Gastrocnemius medialis (tissue), 4 donors: ENCODE measurements around the gene PRSS56. TPM values are rescaled to one million over a fixed set of nuclear protein-coding genes. Genes with fewer than 3 reads are reported as not detected.

Experiments
- ATAC-seq, 2 donors: fragments of 150-250 bp; one replicate each; pipeline ENCODE4 v1.9.1; 2016
- DNase-seq, 2 donors: peaks; one replicate each; pipeline ENCODE4 v3.0.0-alpha.2; 2019
- H3K27ac ChIP-seq, 4 donors: fragments of 200-600 bp; sonication (generic); 1 replicate in 1 of 4; 2 replicates in 3 of 4; pipeline ENCODE4 v1.5.1; 2016 to 2018; ENCODE audit warnings: mild to moderate bottlenecking in 2 of 4, moderate library complexity in 1 of 4
- H3K27me3 ChIP-seq, 3 donors: fragments of 200-600 bp; sonication (generic) in 2 of 3; 1 replicate in 1 of 3; 2 replicates in 2 of 3; pipeline versions ENCODE4 v1.5.1 to v1.6.0; 2016 to 2019; ENCODE audit warnings: mild to moderate bottlenecking in 1 of 3, moderate library complexity in 1 of 3
- H3K36me3 ChIP-seq, 2 donors: fragments of 200-600 bp; sonication (generic) in 1 of 2; one replicate each; pipeline ENCODE4 v1.5.1; 2017 to 2018
- H3K4me1 ChIP-seq, 2 donors: fragments of 200-600 bp; sonication (generic) in 1 of 2; one replicate each; pipeline ENCODE4 v1.5.1; 2016 to 2017; ENCODE audit warnings: mild to moderate bottlenecking in 2 of 2
- H3K4me3 ChIP-seq, 4 donors: fragments of 200-600 bp; sonication (generic) in 3 of 4; 1 replicate in 1 of 4; 2 replicates in 3 of 4; pipeline ENCODE4 v1.5.1; 2016 to 2019; ENCODE audit warnings: mild to moderate bottlenecking in 2 of 4
- H3K9me3 ChIP-seq, 3 donors: fragments of 200-600 bp; sonication (generic) in 2 of 3; 1 replicate in 1 of 3; 2 replicates in 2 of 3; pipeline ENCODE4 v1.5.1; 2016 to 2019
- POLR2A ChIP-seq, 2 donors: fragments of 450-650 bp; IDR thresholded peaks; one replicate each; pipeline ENCODE4 v1.6.1; 2017; ENCODE audit warnings: antibody characterized with exemption in 2 of 2, mild to moderate bottlenecking in 2 of 2, moderate library complexity in 2 of 2
- in situ Hi-C, 4 donors: fragments of 200-750 bp; cut with MboI; loops; one replicate each; pipeline versions ENCODE4 v1.15.0 to v1.8.0; 2017; ENCODE audit warnings: low sequenced_read_pairs in 4 of 4
- intact Hi-C: fragments of 100-400 bp; cut with DNase I; formaldehyde crosslinking; loops from one replicate; pipeline ENCODE4 v1.15.1; 2023; ENCODE audit warnings: low total_unique reads
- total RNA-seq, 4 donors: library from RNA; depleted of rRNA; stranded (reverse); fragments of >200 nt; gene quantifications; one replicate each; pipeline versions ENCODE4 v1.1.0 to v1.2.3, GENCODE V29; 2016
- TF ChIP-seq, protein P1 (sequence below), 5 experiments: fragments of 450-650 bp in 3 of 5; fragments of 200-600 bp in 2 of 5; sonication (generic) in 2 of 5; IDR thresholded peaks in 4 of 5; conservative IDR thresholded peaks in 1 of 5; 1 replicate in 4 of 5; 2 replicates in 1 of 5; pipeline ENCODE4 v1.5.1; 2016 to 2019; ENCODE audit warnings: antibody characterized with exemption in 5 of 5, mild to moderate bottlenecking in 3 of 5, moderate library complexity in 3 of 5

The PRSS56 gene
- total RNA-seq, 4 donors from 2014 or later, result 1.0 to 3.2 (median 2.2) TPM

DNA sequence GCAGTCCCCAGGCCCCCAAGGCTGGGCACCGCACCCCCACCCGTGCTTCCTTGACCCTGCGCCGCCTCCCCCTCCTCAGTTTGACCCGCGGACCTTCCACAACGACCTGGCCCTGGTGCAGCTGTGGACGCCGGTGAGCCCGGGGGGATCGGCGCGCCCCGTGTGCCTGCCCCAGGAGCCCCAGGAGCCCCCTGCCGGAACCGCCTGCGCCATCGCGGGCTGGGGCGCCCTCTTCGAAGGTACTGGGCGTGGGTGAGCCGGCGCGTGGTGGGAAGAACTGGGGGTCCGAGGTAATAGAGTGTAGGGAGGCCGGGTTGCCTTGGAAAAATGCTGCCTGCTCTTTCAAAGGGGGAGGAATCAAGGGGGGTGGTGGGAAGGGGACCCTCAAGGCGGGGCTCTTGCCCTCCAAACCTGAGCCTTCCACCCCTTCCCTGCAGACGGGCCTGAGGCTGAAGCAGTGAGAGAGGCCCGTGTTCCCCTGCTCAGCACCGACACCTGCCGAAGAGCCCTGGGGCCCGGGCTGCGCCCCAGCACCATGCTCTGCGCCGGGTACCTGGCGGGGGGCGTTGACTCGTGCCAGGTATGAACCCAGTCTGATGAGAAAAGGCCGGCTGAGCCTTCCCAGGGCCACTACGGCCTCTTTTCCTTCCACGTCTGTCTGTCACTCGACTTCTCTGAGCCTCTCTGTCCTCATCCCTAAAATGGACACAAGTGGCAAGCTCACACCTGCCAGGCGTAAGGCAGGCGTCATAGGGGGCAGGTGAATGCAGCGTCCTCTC is 2.6 kb downstream of the PRSS56 start:
- H3K4me1 ChIP-seq, result peaks cover 25 to 38% of the 10 kb centered on the region in 2 donors
- peak overlapping the region; percentile 49 to 67 (median 58) for H3K4me3 ChIP-seq
- H3K9me3 ChIP-seq, result no peaks in the 10 kb centered on the region
- DNase-seq (no peak), ATAC-seq (no peak)
- H3K36me3 ChIP-seq, result no peaks in the 10 kb centered on the region
- peak overlapping the region; percentile 90 to 97 (median 94) for H3K27ac ChIP-seq
- in situ Hi-C loops (loop anchor here in 1 of 4 donors (25.0 kb wide), 1 partner anchor 611 kb away; no protein-coding TSS in a partner anchor), intact Hi-C loops (loop anchor here (1.0 to 10.0 kb wide), 3 partner anchors 77 to 598 kb away; no protein-coding TSS in a partner anchor)
- TF ChIP-seq POLR2A (IDR thresholded peaks at IDR 0.05), result no peak
- TF ChIP-seq, protein P1, sequence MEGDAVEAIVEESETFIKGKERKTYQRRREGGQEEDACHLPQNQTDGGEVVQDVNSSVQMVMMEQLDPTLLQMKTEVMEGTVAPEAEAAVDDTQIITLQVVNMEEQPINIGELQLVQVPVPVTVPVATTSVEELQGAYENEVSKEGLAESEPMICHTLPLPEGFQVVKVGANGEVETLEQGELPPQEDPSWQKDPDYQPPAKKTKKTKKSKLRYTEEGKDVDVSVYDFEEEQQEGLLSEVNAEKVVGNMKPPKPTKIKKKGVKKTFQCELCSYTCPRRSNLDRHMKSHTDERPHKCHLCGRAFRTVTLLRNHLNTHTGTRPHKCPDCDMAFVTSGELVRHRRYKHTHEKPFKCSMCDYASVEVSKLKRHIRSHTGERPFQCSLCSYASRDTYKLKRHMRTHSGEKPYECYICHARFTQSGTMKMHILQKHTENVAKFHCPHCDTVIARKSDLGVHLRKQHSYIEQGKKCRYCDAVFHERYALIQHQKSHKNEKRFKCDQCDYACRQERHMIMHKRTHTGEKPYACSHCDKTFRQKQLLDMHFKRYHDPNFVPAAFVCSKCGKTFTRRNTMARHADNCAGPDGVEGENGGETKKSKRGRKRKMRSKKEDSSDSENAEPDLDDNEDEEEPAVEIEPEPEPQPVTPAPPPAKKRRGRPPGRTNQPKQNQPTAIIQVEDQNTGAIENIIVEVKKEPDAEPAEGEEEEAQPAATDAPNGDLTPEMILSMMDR (IDR thresholded peaks at IDR 0.05 in 4 of 5, conservative IDR thresholded peaks at IDR 0.05 in 1 of 5), result no peak
- H3K27me3 ChIP-seq, result peaks cover 0 to 7% (median 0%) of the 10 kb centered on the region in 3 donors

DNA sequence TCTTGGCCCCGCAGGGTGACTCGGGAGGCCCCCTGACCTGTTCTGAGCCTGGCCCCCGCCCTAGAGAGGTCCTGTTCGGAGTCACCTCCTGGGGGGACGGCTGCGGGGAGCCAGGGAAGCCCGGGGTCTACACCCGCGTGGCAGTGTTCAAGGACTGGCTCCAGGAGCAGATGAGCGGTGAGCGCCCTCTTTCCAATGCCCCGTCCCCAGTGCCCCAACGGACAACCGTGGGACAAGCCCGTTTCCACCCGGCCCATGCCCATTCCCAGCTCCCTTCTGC is 3.2 kb downstream of the PRSS56 start:
- TF ChIP-seq, protein P1 (IDR thresholded peaks at IDR 0.05 in 4 of 5, conservative IDR thresholded peaks at IDR 0.05 in 1 of 5), result no peak
- TF ChIP-seq POLR2A (IDR thresholded peaks at IDR 0.05), result no peak
- Histone ChIP-seq H3K4me1 (peaks cover 30 to 40% of the 10 kb centered on the region in 2 donors), H3K27ac (peak overlapping the region; percentile 90 to 97 (median 94)), H3K9me3 (no peaks in the 10 kb centered on the region), H3K4me3 (peak overlapping the region; percentile 54 to 67 (median 60)), H3K36me3 (no peaks in the 10 kb centered on the region), H3K27me3 (peaks cover 0 to 7% (median 0%) of the 10 kb centered on the region in 3 donors)
- in situ Hi-C loops (loop anchor here in 1 of 4 donors (25.0 kb wide), 1 partner anchor 611 kb away; no protein-coding TSS in a partner anchor), intact Hi-C loops (loop anchor here (2.0 to 10.0 kb wide), 2 partner anchors 209 to 599 kb away; no protein-coding TSS in a partner anchor)
- no peak for ATAC-seq
- DNase-seq, result no peak

DNA sequence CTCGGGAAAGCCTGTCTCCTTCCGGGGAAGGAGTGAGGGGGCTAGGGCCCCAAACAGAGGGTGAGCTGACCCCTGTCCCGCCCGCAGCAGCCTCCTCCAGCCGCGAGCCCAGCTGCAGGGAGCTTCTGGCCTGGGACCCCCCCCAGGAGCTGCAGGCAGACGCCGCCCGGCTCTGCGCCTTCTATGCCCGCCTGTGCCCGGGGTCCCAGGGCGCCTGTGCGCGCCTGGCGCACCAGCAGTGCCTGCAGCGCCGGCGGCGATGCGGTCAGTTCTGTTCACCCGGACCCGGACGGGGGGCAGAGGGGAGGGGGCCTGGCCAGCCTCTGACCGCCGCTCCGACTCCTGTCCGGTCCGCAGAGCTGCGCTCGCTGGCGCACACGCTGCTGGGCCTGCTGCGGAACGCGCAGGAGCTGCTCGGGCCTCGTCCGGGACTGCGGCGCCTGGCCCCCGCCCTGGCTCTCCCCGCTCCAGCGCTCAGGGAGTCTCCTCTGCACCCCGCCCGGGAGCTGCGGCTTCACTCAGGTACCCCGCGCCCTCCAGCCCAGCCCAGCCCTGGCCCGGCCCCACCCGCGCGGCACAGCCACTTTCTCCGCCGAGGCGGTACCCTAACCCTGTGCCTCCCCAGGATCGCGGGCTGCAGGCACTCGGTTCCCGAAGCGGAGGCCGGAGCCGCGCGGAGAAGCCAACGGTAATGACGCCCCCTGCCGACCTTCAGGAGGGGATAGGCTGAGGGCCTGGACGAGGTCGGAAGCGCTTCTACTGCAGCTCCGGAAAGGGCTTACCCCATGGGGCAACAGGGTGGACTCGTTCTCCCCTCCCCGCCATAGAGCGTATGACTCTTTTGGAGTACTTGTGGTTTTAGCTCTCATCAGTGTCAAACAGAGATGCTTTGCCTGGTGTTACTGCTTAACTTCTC is 3.8 kb downstream of the PRSS56 start:
- peak in 1 of 2 donors; percentile 63 for DNase-seq
- intact Hi-C loops, result loop anchor here (2.0 to 10.0 kb wide), 2 partner anchors 209 to 599 kb away; no protein-coding TSS in a partner anchor
- peak; percentile 21 to 34 for ATAC-seq

DNA sequence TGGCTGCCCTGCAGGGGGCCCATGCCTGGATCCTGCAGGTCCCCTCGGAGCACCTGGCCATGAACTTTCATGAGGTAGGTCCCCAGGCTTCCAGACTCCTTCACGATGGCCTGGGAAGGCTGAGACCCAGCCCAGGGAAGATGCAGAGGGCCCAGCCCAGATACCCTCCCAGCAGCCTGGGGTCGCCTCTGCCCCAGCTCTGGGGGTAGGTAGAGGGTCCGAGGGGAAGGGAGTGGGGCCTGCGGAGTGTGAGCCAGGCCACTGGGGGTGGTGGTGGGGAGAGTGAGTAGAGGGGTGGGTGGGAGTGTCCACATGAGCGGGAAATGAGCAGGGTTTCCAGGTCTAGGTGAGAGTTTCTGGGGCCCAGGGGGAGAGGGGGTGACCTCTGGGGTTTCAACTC is 4.6 kb downstream of the PRSS56 start:
- Histone ChIP-seq H3K9me3 (no peaks in the 10 kb centered on the region), H3K4me1 (peaks cover 44 to 51% of the 10 kb centered on the region in 2 donors), H3K36me3 (no peaks in the 10 kb centered on the region), H3K27me3 (peaks cover 0 to 7% (median 0%) of the 10 kb centered on the region in 3 donors), H3K4me3 (peak overlapping the region in 3 of 4 donors; percentile 54 to 67 (median 63)), H3K27ac (peak overlapping the region; percentile 90 to 97 (median 94))
- intact Hi-C loops, result loop anchor here (10.0 kb wide), 1 partner anchor 210 kb away; no protein-coding TSS in a partner anchor
- DNase-seq (peak in 1 of 2 donors; percentile 30), ATAC-seq (peak in 1 of 2 donors; percentile 0)
- in situ Hi-C loops, result loop anchor here in 1 of 4 donors (25.0 kb wide), 1 partner anchor 612 kb away; no protein-coding TSS in a partner anchor
- TF ChIP-seq, protein P1 (IDR thresholded peaks at IDR 0.05 in 4 of 5, conservative IDR thresholded peaks at IDR 0.05 in 1 of 5), result no peak
- no peak for TF ChIP-seq POLR2A (IDR thresholded peaks at IDR 0.05)

More for the DNA sequence above, 3.8 kb downstream of the PRSS56 start:
- in situ Hi-C loops, result loop anchor here in 1 of 4 donors (25.0 kb wide), 1 partner anchor 612 kb away; no protein-coding TSS in a partner anchor
- Histone ChIP-seq H3K27me3 (peaks cover 0 to 7% (median 0%) of the 10 kb centered on the region in 3 donors), H3K9me3 (no peaks in the 10 kb centered on the region), H3K27ac (peak overlapping the region; percentile 90 to 97 (median 94)), H3K4me1 (peaks cover 36 to 44% of the 10 kb centered on the region in 2 donors), H3K4me3 (peak overlapping the region; percentile 54 to 67 (median 60)), H3K36me3 (no peaks in the 10 kb centered on the region)
- TF ChIP-seq, protein P1 (IDR thresholded peaks at IDR 0.05 in 4 of 5, conservative IDR thresholded peaks at IDR 0.05 in 1 of 5), result peak in 3 of 5 experiments; percentile 11 to 49 (median 22)
- TF ChIP-seq POLR2A (IDR thresholded peaks at IDR 0.05), result no peak
